WTC11 (cell line): ENCODE results near the gene NCKAP5. TPM values are rescaled to one million over a fixed set of nuclear protein-coding genes. Genes with fewer than 3 reads are reported as not detected.

Experiments used
- ATAC-seq: fragments of 200-7000 bp; cut with Tn5 transposase; 2 replicates; pipeline ENCODE4 v1.10.0; 2021; ENCODE audit warnings: mild to moderate bottlenecking, moderate library complexity
- CTCF ChIA-PET: fragments of 300-600 bp; sonication (Branson Sonifier 250); formaldehyde crosslinking; loops from one replicate; lab custom pipeline; 2021; ENCODE audit warnings: antibody characterized with exemption; lab: Charles Lee
- POLR2A ChIA-PET: fragments of 350-600 bp; sonication (Branson Sonifier 250); formaldehyde crosslinking; loops from one replicate; lab custom pipeline; 2021; ENCODE audit warnings: antibody characterized with exemption; lab: Charles Lee
- DNase-seq: peaks from one replicate; pipeline ENCODE4 v3.0.0; 2021; ENCODE audit warnings: low spot score
- H3K27ac Mint-ChIP-seq: 2 replicates; pipeline ENCODE4 v1.8.0; 2021; ENCODE audit warnings: mixed read lengths
- H3K27me3 Mint-ChIP-seq: 2 replicates; pipeline ENCODE4 v1.8.0; 2021; ENCODE audit warnings: low read depth, mild to moderate bottlenecking, moderate library complexity, mixed read lengths
- H3K36me3 Mint-ChIP-seq: 2 replicates; pipeline ENCODE4 v1.8.0; 2021; ENCODE audit warnings: mixed read lengths
- H3K4me1 Mint-ChIP-seq: 2 replicates; pipeline ENCODE4 v1.8.0; 2022; ENCODE audit warnings: mixed read lengths
- H3K4me3 Mint-ChIP-seq: 2 replicates; pipeline ENCODE4 v1.8.0; 2021; ENCODE audit warnings: mild to moderate bottlenecking, moderate library complexity, mixed read lengths
- H3K9me3 Mint-ChIP-seq: 2 replicates; pipeline ENCODE4 v1.8.0; 2021; ENCODE audit warnings: mixed read lengths
- ARID4B ChIP-seq: sonication (generic); formaldehyde crosslinking; IDR thresholded peaks from 2 replicates; pipeline ENCODE4 v1.8.0; 2023; ENCODE audit warnings: missing genetic modification reagents, mild to moderate bottlenecking, borderline replicate concordance
- ATF6 ChIP-seq: sonication (generic); formaldehyde crosslinking; IDR thresholded peaks from 2 replicates; pipeline ENCODE4 v1.8.1; 2023; ENCODE audit warnings: mild to moderate bottlenecking, missing genetic modification reagents
- CDX4 ChIP-seq: fragments of 250-450 bp; sonication (Bioruptor Pico); IDR thresholded peaks from 2 replicates; pipeline ENCODE4 v1.9.0; 2021; ENCODE audit warnings: moderate library complexity, mild to moderate bottlenecking, inconsistent platforms, borderline replicate concordance
- CTCF ChIP-seq: fragments of 200-600 bp; IDR thresholded peaks from 2 replicates; pipeline ENCODE4 v1.8.0; 2022; ENCODE audit warnings: antibody characterized with exemption
- HMGXB4 ChIP-seq: sonication (generic); formaldehyde crosslinking; IDR thresholded peaks from 2 replicates; pipeline ENCODE4 v1.8.1; 2023; ENCODE audit warnings: mild to moderate bottlenecking, moderate library complexity, missing genetic modification reagents
- NFATC4 ChIP-seq: fragments of 250-450 bp; sonication (Bioruptor Pico); IDR thresholded peaks from 2 replicates; pipeline ENCODE4 v1.9.0; 2021; ENCODE audit warnings: mild to moderate bottlenecking
- PREB ChIP-seq: sonication (generic); formaldehyde crosslinking; IDR thresholded peaks from 2 replicates; pipeline ENCODE4 v1.8.1; 2022; ENCODE audit warnings: mild to moderate bottlenecking, missing genetic modification reagents, moderate library complexity, borderline replicate concordance
- TEAD1 ChIP-seq: sonication (generic); formaldehyde crosslinking; IDR thresholded peaks from 2 replicates; pipeline ENCODE4 v1.8.0; 2022; ENCODE audit warnings: mild to moderate bottlenecking, missing genetic modification reagents
- TEAD4 ChIP-seq: sonication (generic); formaldehyde crosslinking; IDR thresholded peaks from 2 replicates; pipeline ENCODE4 v1.8.0; 2022; ENCODE audit warnings: mild to moderate bottlenecking, missing genetic modification reagents
- ZNF121 ChIP-seq: sonication (generic); formaldehyde crosslinking; IDR thresholded peaks from 2 replicates; pipeline ENCODE4 v1.8.0; 2023; ENCODE audit warnings: missing genetic modification reagents
- ZNF138 ChIP-seq: sonication (generic); formaldehyde crosslinking; conservative IDR thresholded peaks from 2 replicates; pipeline ENCODE4 v1.8.1; 2022; ENCODE audit warnings: mild to moderate bottlenecking, moderate library complexity, missing genetic modification reagents
- ZNF396 ChIP-seq: fragments of 250-450 bp; sonication (Bioruptor Pico); IDR thresholded peaks from 2 replicates; pipeline ENCODE4 v1.8.0; 2021; ENCODE audit warnings: mild to moderate bottlenecking, moderate library complexity, borderline replicate concordance
- ZNF532 ChIP-seq: fragments of 250-450 bp; sonication (Bioruptor Pico); IDR thresholded peaks from 2 replicates; pipeline ENCODE4 v1.9.0; 2021; ENCODE audit warnings: mild to moderate bottlenecking, borderline replicate concordance
- ZNF671 ChIP-seq: fragments of 250-450 bp; sonication (Bioruptor Pico); IDR thresholded peaks from 2 replicates; pipeline ENCODE4 v1.8.0; 2021; ENCODE audit warnings: mild to moderate bottlenecking
- total RNA-seq: library from RNA; stranded (reverse); gene quantifications from 3 replicates; pipeline ENCODE4 v1.2.3, GENCODE V29; 2021

Gene NCKAP5
- total RNA-seq, 1 experiment from 2014 or later = 0.55 TPM

GRCh38 chr2:133480707-133481429 is 87.4 kb downstream of the NCKAP5 start:
- DNase-seq (no peak), ATAC-seq (no peak)
- no peaks in the 10 kb centered on the region for H3K27me3 Mint-ChIP-seq
- no peaks in the 10 kb centered on the region for H3K9me3 Mint-ChIP-seq
- POLR2A ChIA-PET = no interaction called here
- CTCF ChIA-PET = no interaction called here
- H3K36me3 Mint-ChIP-seq = no peaks in the 10 kb centered on the region
- H3K4me3 Mint-ChIP-seq = no peak overlapping the region
- H3K4me1 Mint-ChIP-seq = no peaks in the 10 kb centered on the region
- no peak for TF ChIP-seq CTCF
- no peak overlapping the region for H3K27ac Mint-ChIP-seq

GRCh38 chr2:133477616-133477990 is 90.7 kb downstream of the NCKAP5 start:
- no peaks in the 10 kb centered on the region for H3K36me3 Mint-ChIP-seq
- CTCF ChIA-PET = no interaction called here
- no peak for TF ChIP-seq ZNF532 (CRISPR knock-in tag)
- TF ChIP-seq NFATC4 (CRISPR knock-in tag) = no peak
- TF ChIP-seq ZNF138 = no peak
- TF ChIP-seq ZNF121 (CRISPR knock-in tag) = no peak
- no peak for TF ChIP-seq TEAD1 (CRISPR knock-in tag)
- no peak for TF ChIP-seq ARID4B (CRISPR knock-in tag)
- TF ChIP-seq ZNF396 (CRISPR knock-in tag) = no peak
- no peak for TF ChIP-seq CDX4 (CRISPR knock-in tag)
- TF ChIP-seq PREB (CRISPR knock-in tag) = no peak
- TF ChIP-seq TEAD4 (CRISPR knock-in tag) = no peak
- TF ChIP-seq ATF6 (CRISPR knock-in tag) = no peak
- TF ChIP-seq HMGXB4 (CRISPR knock-in tag) = no peak
- TF ChIP-seq ZNF671 (CRISPR knock-in tag) = no peak
- TF ChIP-seq, all 79 proteins: peak for 0
- no peak overlapping the region for H3K4me3 Mint-ChIP-seq
- no peaks in the 10 kb centered on the region for H3K27me3 Mint-ChIP-seq
- no peaks in the 10 kb centered on the region for H3K9me3 Mint-ChIP-seq
- no peak for ATAC-seq
- POLR2A ChIA-PET = no interaction called here
- no peak overlapping the region for H3K27ac Mint-ChIP-seq
- no peak for DNase-seq
- H3K4me1 Mint-ChIP-seq = peaks cover 5% of the 10 kb centered on the region; the same call in 1 of the 2 replicates
